ENCODE data around the gene TCF3. TPM values are rescaled to one million over a fixed set of nuclear protein-coding genes. Genes with fewer than 3 reads are reported as not detected.

Gene TCF3
- total RNA-seq, 3 donors from 2014 or later (not counting 1 experiment from before 2014, with no cell fraction given): 54.5 to 72.2 (median 64.3) TPM

DNA sequence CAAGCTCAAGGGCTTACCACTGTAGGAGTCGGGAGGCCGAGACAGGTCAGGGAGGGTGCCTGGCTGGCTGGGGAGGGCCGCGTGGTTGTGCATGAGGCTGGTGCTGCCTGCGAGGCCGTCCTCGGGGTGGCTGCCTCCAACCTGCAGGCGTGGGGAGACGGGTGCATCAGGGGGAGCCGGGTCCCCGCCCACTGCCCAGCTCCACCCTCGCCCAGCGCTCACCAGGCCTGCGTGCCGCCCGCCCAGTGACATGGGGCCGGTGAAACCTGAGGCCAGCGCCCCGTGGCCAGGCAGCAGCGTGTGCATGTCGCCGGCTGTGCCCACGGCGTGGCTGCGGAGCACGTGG lies 33.3 kb downstream of the TCF3 start:
- no peak overlapping the region for H3K4me3 Mint-ChIP-seq
- no peaks in the 10 kb centered on the region for H3K27me3 Mint-ChIP-seq (ENCODE audit: low read depth in 2 of 2)
- TF ChIP-seq, protein P1, sequence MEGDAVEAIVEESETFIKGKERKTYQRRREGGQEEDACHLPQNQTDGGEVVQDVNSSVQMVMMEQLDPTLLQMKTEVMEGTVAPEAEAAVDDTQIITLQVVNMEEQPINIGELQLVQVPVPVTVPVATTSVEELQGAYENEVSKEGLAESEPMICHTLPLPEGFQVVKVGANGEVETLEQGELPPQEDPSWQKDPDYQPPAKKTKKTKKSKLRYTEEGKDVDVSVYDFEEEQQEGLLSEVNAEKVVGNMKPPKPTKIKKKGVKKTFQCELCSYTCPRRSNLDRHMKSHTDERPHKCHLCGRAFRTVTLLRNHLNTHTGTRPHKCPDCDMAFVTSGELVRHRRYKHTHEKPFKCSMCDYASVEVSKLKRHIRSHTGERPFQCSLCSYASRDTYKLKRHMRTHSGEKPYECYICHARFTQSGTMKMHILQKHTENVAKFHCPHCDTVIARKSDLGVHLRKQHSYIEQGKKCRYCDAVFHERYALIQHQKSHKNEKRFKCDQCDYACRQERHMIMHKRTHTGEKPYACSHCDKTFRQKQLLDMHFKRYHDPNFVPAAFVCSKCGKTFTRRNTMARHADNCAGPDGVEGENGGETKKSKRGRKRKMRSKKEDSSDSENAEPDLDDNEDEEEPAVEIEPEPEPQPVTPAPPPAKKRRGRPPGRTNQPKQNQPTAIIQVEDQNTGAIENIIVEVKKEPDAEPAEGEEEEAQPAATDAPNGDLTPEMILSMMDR (IDR thresholded peaks at IDR 0.05): no peak
- no peak overlapping the region for H3K27ac ChIP-seq (ENCODE audit: low read length)
- no peak for DNase-seq
- H3K9me3 ChIP-seq (ENCODE audit: control insufficient read depth, insufficient read depth, low read length): no peaks in the 10 kb centered on the region
- H3K4me3 ChIP-seq (ENCODE audit: low read length): no peak overlapping the region
- no peaks in the 10 kb centered on the region for H3K4me1 ChIP-seq (ENCODE audit: control insufficient read depth, insufficient read depth, low read length)
- no peak overlapping the region for H3K27ac Mint-ChIP-seq
- peaks cover 32% of the 10 kb centered on the region for H3K36me3 ChIP-seq (ENCODE audit: control insufficient read depth, insufficient read depth, low read length)
- WGBS (ENCODE audit: insufficient coverage): 96% methylated on average over 26 of the region's 26 CpGs
- intact Hi-C loops (cut with micrococcal nuclease): no loop called here
- no peaks in the 10 kb centered on the region for H3K27me3 ChIP-seq (ENCODE audit: control insufficient read depth, insufficient read depth, low read length)
- no peak for ATAC-seq
- H3K9me3 Mint-ChIP-seq: no peaks in the 10 kb centered on the region
- no peaks in the 10 kb centered on the region for H3K36me3 Mint-ChIP-seq
- peaks cover 0 to 7% of the 10 kb centered on the region in 2 donors for H3K4me1 Mint-ChIP-seq

DNA sequence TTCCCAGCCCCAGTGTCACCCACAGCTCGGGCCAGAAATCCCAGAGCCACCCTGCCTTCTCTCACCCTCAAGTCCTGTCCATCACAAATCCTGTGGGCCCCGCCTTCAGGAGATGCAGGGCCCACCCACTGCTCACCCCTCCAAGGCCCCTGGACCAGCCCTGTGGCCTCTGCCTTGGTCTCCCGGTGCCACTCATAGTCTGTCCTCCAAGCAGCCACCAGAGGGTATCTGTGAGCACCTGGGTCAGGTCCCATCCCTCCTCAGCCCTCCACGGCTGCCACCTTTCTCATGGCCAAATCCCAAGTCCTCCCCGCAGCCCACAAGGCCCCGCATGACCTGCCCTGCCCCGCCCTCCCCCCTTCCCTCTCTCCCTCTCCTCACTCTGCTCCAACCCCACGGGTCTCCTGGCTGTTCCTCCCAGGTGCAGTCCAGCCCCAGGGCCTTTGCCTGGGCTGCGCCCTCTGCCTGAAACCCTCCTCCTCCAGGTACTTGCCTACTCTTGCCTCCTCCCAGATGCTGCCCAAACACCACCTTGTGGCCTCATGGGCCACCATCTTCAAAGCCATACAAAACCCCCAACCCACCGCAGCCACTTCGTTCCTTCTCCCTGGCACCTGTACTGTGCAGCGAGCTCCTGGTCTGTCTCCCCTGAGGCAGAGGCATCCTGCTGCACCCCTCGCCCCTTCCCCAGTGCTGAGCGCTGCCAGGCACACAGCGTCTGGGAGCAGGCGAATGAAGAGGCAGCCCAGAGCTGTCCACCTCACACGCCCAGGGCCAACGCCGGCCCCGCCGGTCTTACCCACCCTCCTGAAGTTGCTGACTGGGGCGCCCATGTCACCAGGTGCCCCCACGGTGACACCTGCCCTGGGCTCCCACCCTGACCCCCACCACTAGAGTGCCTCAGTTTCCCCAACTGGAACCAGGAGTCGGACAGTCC lies 34.0 kb downstream of the TCF3 start:
- Histone ChIP-seq H3K4me1 (ENCODE audit: control insufficient read depth, insufficient read depth, low read length) (no peaks in the 10 kb centered on the region), H3K36me3 (ENCODE audit: control insufficient read depth, insufficient read depth, low read length) (peaks cover 35% of the 10 kb centered on the region), H3K9me3 (ENCODE audit: control insufficient read depth, insufficient read depth, low read length) (no peaks in the 10 kb centered on the region), H3K27me3 (ENCODE audit: control insufficient read depth, insufficient read depth, low read length) (no peaks in the 10 kb centered on the region), H3K4me3 (ENCODE audit: low read length) (no peak overlapping the region), H3K27ac (ENCODE audit: low read length) (no peak overlapping the region)
- H3K36me3 Mint-ChIP-seq: no peaks in the 10 kb centered on the region
- intact Hi-C loops (cut with micrococcal nuclease): no loop called here
- TF ChIP-seq, protein P1 (IDR thresholded peaks at IDR 0.05): no peak
- H3K27ac Mint-ChIP-seq: peak overlapping the region in 1 of 2 donors; percentile 79
- peaks cover 0 to 7% of the 10 kb centered on the region in 2 donors for H3K4me1 Mint-ChIP-seq
- H3K4me3 Mint-ChIP-seq: no peak overlapping the region
- peak in 2 of 3 donors; percentile 44 to 56 for ATAC-seq
- H3K9me3 Mint-ChIP-seq: no peaks in the 10 kb centered on the region
- DNase-seq: peak in 1 of 2 donors; percentile 49
- 93% methylated on average over 24 of the region's 24 CpGs for WGBS (ENCODE audit: insufficient coverage)
- no peaks in the 10 kb centered on the region for H3K27me3 Mint-ChIP-seq (ENCODE audit: low read depth in 2 of 2)

DNA sequence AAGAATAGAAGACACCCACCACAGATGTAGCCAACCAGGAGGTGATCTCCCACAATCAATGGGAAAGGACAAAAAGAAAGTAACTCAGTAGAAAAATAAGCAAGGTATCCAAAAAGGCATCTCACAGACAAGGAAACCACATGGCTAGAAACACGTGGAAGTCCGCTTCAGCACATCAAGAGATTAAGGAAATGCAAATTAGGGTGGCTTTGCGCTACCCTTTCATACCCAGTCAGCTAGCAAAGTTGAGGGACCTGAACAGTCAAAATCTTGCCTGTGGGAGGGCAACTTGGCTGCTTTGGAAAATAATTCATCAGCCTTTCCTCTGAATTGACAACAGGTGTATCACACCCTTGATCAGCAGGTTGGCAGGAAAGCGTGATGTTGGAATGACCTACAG lies 35.5 kb downstream of the TCF3 start:
- H3K4me3 Mint-ChIP-seq: no peak overlapping the region
- ATAC-seq (no peak), DNase-seq (no peak)
- no peaks in the 10 kb centered on the region for H3K9me3 Mint-ChIP-seq
- WGBS (ENCODE audit: insufficient coverage): 52% methylated on average over 4 of the region's 4 CpGs
- Histone ChIP-seq H3K4me3 (ENCODE audit: low read length) (no peak overlapping the region), H3K9me3 (ENCODE audit: control insufficient read depth, insufficient read depth, low read length) (no peaks in the 10 kb centered on the region), H3K36me3 (ENCODE audit: control insufficient read depth, insufficient read depth, low read length) (peaks cover 49% of the 10 kb centered on the region), H3K27ac (ENCODE audit: low read length) (no peak overlapping the region), H3K4me1 (ENCODE audit: control insufficient read depth, insufficient read depth, low read length) (no peaks in the 10 kb centered on the region), H3K27me3 (ENCODE audit: control insufficient read depth, insufficient read depth, low read length) (no peaks in the 10 kb centered on the region)
- H3K27me3 Mint-ChIP-seq (ENCODE audit: low read depth in 2 of 2): no peaks in the 10 kb centered on the region
- TF ChIP-seq, protein P1 (IDR thresholded peaks at IDR 0.05): no peak
- intact Hi-C loops (cut with micrococcal nuclease): no loop called here
- H3K27ac Mint-ChIP-seq: peak overlapping the region; percentile 7 to 28
- H3K4me1 Mint-ChIP-seq: peaks cover 0 to 7% of the 10 kb centered on the region in 2 donors
- no peaks in the 10 kb centered on the region for H3K36me3 Mint-ChIP-seq
